GM21723 (cell line): ENCODE results near the gene ANP32A.
"Not testable (repeated sequence)": the region's sequence is repeated elsewhere in the genome, so short reads cannot be mapped to it uniquely, and the experiment has no call there.

Source experiments
- ATAC-seq: cut with Tn5 transposase; IDR thresholded peaks from one replicate; pipeline ENCODE4 v1.9.1; 2021; ENCODE audit warnings: mild to moderate bottlenecking, moderate library complexity; ENCODE audit not compliant: unreplicated experiment

Gene ANP32A

GRCh38 chr15:68820295-68821189, at the start of gene ANP32A:
ANP32A (minus strand) TSS chr15:68820895; CDS start chr15:68820751, 144 bp downstream.
- ATAC-seq: peak; percentile 50

GRCh38 chr15:68868296-68868695, 47.6 kb upstream of the ANP32A start:
- no peak for ATAC-seq

- no peak for ATAC-seq
Observed at GRCh38 chr15:68862415-68862814, 41.7 kb upstream of the ANP32A start.

GRCh38 chr15:68858666-68859065, 38.0 kb upstream of the ANP32A start:
- ATAC-seq: not testable (repeated sequence)

- not testable (repeated sequence) for ATAC-seq
Observed at GRCh38 chr15:68857443-68857842, 36.7 kb upstream of the ANP32A start.

- no peak for ATAC-seq
Observed at GRCh38 chr15:68852461-68852860, 31.8 kb upstream of the ANP32A start.

GRCh38 chr15:68851971-68852370, 31.3 kb upstream of the ANP32A start:
- ATAC-seq: no peak

DNA sequence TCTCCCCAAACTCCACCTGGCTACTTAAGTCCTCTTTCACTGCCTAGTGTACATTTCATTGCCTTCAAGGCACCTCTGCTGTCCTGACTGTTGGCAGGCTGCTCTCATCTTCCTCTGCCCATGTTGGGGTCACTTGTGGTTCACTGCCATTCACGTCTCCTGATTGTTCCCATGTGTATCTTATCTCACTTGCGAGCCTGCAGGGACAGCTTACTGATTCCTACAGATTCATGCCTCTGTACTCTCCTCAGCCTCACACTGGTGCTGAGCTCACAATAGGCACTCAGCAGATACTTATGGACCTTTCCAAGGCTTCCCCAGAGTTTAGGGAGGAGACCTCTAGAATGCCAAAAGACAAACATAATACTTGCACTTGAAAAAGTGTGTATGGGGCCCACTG, 28.8 kb upstream of the ANP32A start:
- no peak for ATAC-seq

- no peak for ATAC-seq
Observed at GRCh38 chr15:68846851-68847439, 26.2 kb upstream of the ANP32A start.

GRCh38 chr15:68844856-68845550, 24.3 kb upstream of the ANP32A start:
- ATAC-seq: no peak

- ATAC-seq: no peak
Observed at GRCh38 chr15:68843425-68844311, 23.0 kb upstream of the ANP32A start.

DNA sequence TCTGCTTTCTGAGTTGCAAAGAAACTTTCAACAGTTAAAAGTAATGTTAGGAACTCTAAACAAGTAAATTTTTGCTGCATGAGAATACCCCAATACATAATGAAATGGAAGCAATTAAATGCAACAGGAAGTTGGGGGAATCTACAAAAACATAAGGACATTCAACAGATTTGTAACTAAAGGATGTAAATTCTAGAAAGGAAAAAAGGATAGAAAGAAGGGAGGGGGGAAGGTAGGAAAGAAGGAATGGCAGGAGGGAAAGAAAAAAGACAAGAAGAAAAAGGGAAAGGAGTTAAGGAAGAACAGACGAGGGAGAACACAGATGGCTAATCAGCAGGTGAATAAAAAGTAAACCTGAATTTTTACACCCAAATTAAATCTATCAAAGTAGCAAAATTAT, 22.3 kb upstream of the ANP32A start:
- ATAC-seq: no peak

DNA sequence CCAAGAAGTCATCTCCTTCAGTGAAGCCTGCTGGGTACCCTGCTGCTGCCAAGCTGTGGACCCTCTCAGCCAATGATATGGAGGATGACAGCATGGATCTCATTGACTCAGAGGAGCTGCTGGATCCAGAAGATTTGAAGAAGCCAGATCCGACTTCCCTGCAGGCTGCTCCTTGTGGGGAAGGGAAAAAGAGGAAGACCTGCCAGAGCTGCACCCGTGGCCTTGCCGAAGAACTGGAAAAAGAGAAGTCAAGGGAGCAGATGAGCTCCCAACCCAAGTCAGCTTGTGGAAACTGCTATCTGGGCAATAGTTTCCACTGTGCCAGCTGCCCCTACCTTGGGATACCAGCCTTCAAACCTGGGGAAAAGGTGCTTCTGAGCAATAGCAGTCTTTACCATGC, 13.7 kb upstream of the ANP32A start:
- ATAC-seq: no peak

- no peak for ATAC-seq
Observed at GRCh38 chr15:68833700-68834331, 13.1 kb upstream of the ANP32A start.

DNA sequence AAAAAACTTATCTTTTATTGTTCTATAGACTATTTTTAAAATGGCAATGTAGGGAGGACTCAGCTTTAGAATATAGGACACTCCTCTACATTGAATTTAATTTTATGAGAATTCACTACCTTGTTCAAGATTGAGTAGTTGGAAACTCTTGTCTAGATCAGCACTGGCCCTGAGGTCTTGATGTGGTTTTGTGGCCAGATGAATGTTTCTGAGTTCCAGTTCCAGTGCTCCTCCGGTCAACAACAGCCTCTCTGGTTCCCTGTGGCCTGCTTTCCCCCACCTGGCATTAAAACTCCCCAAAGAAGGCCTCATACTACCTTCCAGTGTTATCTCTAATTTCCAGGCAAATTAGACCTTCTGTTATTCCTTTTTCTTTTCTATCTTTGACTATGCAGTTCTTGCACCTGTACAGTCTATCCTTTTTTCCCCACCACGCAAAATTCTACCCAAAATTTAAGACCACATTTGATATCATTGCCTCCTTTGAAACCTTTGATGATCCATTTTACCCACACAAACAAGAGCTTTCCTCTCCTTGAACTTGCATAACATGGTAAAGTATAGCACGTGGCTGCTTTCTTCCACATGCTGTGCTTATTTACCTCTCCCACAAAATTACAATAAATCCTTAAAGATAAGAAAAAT, 9.6 kb upstream of the ANP32A start:
- ATAC-seq: no peak

DNA sequence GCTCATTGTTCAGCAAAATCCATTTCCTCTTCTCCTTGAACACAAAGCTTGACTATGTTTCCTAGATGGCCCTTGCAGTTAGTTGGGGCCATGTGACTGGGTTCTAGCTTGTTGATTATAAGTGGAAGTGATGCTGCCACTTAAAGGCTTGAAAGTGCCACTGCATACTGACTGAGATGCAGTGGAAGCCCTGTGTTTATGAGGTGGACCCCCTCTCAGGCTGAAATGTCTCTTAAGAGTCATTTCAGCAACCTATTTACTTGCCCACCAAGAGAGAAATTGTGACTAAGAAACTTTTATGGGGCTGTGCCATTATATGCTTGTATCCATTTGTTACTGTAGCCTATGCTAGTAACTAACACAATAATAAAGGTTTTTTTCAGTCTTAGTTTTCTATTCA, 8.4 kb upstream of the ANP32A start:
- peak; percentile 72 for ATAC-seq

GRCh38 chr15:68823561-68823960, 2.9 kb upstream of the ANP32A start:
- ATAC-seq: no peak

DNA sequence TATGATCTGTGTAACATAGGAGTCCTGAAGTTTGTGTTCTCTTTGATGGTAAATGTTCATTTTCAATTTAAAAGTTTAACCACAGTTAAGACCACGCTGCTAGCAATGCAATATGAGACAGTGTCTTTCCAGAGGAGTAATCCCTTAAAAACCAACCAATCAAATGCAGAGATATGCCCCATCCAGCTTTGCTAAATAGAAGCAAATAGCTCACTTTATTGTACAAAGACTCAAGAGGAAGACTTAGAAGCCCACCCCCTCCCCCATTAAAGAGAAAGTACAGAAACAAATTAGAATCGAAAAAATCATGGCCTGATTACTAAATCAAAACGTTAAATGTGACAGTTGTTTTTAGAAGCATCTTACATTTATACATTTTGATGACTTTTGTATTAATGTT, 2.1 kb upstream of the ANP32A start:
- no peak for ATAC-seq

- ATAC-seq: no peak
Observed at GRCh38 chr15:68821841-68822381, 1.2 kb upstream of the ANP32A start.
